ENCODE data around the gene GRB2. TPM values are rescaled to one million over a fixed set of nuclear protein-coding genes. Genes with fewer than 3 reads are reported as not detected.
"Not testable (repeated sequence)": the region's sequence is repeated elsewhere in the genome, so short reads cannot be mapped to it uniquely, and the experiment has no call there.

Gene GRB2
- total and polyA plus RNA-seq, 10 of the 15 experiments (the other 5 are each of a cell fraction or from before 2014, with no cell fraction given), result 113 to 268 (median 158) TPM

GRCh38 chr17:75447951-75448856 is 42.7 kb upstream of the GRB2 start:
- no peaks in the 10 kb centered on the region for H4K20me1 ChIP-seq (ENCODE audit: control insufficient read depth, insufficient read depth)
- H3K4me2 ChIP-seq (ENCODE audit: control insufficient read depth, insufficient read depth), result no peak overlapping the region
- no TSS peak for BruUV-seq (replicated peaks)
- no peaks in the 10 kb centered on the region for H3K27me3 ChIP-seq (replicated peaks in 1 of 2; ENCODE audit: control insufficient read depth in 2 of 2, insufficient read depth in 2 of 2, low read length in 1 of 2)
- ATAC-seq (no peak), FAIRE-seq (no peak), DNase-seq (ENCODE audit: low read depth, low spot score) (no peak)
- H3K27ac ChIP-seq (ENCODE audit: control insufficient read depth, insufficient read depth), result no peak overlapping the region
- RAD21 ChIA-PET (ENCODE audit: unreplicated experiment), result no interaction called here
- no peaks in the 10 kb centered on the region for H3K79me2 ChIP-seq (ENCODE audit: control insufficient read depth, insufficient read depth, low read length)
- H3K4me1 ChIP-seq (ENCODE audit: control insufficient read depth, insufficient read depth, low read length), result no peaks in the 10 kb centered on the region; the same call in 1 of the 2 replicates
- intact Hi-C loops (cut with micrococcal nuclease; ENCODE audit: unreplicated experiment) (no loop called here), in situ Hi-C loops (cut with MboI) (no loop called here)
- SMC1A ChIA-PET (ENCODE audit: uncharacterized antibody, unreplicated experiment), result interaction anchor here (0.7 to 1.4 kb wide), 4 partner anchors 21 to 43 kb away, joined by 3 to 4 read pairs (median 3); partner anchors contain the start of gene GRB2
- H3K4me3 ChIP-seq, result no peak overlapping the region
- WGBS (ENCODE audit: insufficient coverage, insufficient replicate concordance, low lambda C conversion rate, missing lambda C conversion rate), result 56% methylated on average over 17 of the region's 17 CpGs
- no peak overlapping the region for H3K9ac ChIP-seq (ENCODE audit: control insufficient read depth, insufficient read depth, low read length)
- no peak overlapping the region for H2AFZ ChIP-seq (ENCODE audit: control insufficient read depth, low read depth, low read length)
- TF ChIP-seq, protein P1, sequence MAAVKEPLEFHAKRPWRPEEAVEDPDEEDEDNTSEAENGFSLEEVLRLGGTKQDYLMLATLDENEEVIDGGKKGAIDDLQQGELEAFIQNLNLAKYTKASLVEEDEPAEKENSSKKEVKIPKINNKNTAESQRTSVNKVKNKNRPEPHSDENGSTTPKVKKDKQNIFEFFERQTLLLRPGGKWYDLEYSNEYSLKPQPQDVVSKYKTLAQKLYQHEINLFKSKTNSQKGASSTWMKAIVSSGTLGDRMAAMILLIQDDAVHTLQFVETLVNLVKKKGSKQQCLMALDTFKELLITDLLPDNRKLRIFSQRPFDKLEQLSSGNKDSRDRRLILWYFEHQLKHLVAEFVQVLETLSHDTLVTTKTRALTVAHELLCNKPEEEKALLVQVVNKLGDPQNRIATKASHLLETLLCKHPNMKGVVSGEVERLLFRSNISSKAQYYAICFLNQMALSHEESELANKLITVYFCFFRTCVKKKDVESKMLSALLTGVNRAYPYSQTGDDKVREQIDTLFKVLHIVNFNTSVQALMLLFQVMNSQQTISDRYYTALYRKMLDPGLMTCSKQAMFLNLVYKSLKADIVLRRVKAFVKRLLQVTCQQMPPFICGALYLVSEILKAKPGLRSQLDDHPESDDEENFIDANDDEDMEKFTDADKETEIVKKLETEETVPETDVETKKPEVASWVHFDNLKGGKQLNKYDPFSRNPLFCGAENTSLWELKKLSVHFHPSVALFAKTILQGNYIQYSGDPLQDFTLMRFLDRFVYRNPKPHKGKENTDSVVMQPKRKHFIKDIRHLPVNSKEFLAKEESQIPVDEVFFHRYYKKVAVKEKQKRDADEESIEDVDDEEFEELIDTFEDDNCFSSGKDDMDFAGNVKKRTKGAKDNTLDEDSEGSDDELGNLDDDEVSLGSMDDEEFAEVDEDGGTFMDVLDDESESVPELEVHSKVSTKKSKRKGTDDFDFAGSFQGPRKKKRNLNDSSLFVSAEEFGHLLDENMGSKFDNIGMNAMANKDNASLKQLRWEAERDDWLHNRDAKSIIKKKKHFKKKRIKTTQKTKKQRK (IDR thresholded peaks at IDR 0.05; ENCODE audit: low read depth, low read length), result no peak
- POLR2A ChIA-PET, result interaction anchor here (0.6 to 1.5 kb wide), 2 partner anchors 8 to 80 kb away, joined by 3 to 6 read pairs; partner anchors contain the start of gene TMEM94
- H3K36me3 ChIP-seq (ENCODE audit: control insufficient read depth in 2 of 2, insufficient read depth in 2 of 2, low read length in 1 of 2), result no peaks in the 10 kb centered on the region
- CTCF ChIA-PET, result interaction anchor here (1.3 to 1.7 kb wide), 3 partner anchors 13 to 19 kb away, joined by 3 to 4 read pairs (median 4); no protein-coding TSS in a partner anchor
- no peaks in the 10 kb centered on the region for H3K9me3 ChIP-seq (replicated peaks; ENCODE audit: control insufficient read depth, insufficient read depth, low read length)

DNA sequence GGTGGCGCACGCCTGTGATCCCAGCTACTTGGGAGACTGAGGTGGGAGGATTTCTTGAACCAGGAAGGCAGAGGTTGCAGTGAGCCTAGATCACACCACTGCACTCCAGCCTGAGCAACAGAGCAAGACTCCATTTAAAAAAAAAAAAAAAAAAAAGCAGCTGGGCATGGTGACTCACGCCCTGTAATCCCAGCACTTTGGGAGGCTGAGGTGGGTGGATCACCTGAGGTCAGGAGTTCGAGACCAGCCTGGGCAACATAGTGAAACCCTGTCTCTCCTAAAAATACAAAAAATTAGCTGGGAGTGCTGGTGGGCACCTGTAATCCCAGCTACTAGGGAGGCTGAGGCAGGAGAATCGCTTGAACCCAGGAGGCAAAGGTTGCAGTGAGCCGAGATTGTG is 40.4 kb upstream of the GRB2 start:
- H3K4me2 ChIP-seq (ENCODE audit: control insufficient read depth, insufficient read depth); H3K36me3 ChIP-seq (ENCODE audit: control insufficient read depth in 2 of 2, insufficient read depth in 2 of 2, low read length in 1 of 2); H3K4me3 ChIP-seq; DNase-seq (ENCODE audit: low read depth, low spot score); H3K9me3 ChIP-seq (replicated peaks; ENCODE audit: control insufficient read depth, insufficient read depth, low read length); H3K4me1 ChIP-seq (ENCODE audit: control insufficient read depth, insufficient read depth, low read length); H3K9ac ChIP-seq (ENCODE audit: control insufficient read depth, insufficient read depth, low read length); H3K27me3 ChIP-seq (replicated peaks in 1 of 2; ENCODE audit: control insufficient read depth in 2 of 2, insufficient read depth in 2 of 2, low read length in 1 of 2); FAIRE-seq; H3K79me2 ChIP-seq (ENCODE audit: control insufficient read depth, insufficient read depth, low read length); SMC1A ChIA-PET (ENCODE audit: uncharacterized antibody, unreplicated experiment); in situ Hi-C loops (cut with MboI); H3K27ac ChIP-seq (ENCODE audit: control insufficient read depth, insufficient read depth); BruUV-seq (replicated peaks); intact Hi-C loops (cut with micrococcal nuclease; ENCODE audit: unreplicated experiment); H4K20me1 ChIP-seq (ENCODE audit: control insufficient read depth, insufficient read depth); RAD21 ChIA-PET (ENCODE audit: unreplicated experiment); H2AFZ ChIP-seq (ENCODE audit: control insufficient read depth, low read depth, low read length); ATAC-seq; POLR2A ChIA-PET: not testable (repeated sequence)
- 28% methylated on average over 6 of the region's 6 CpGs for WGBS (ENCODE audit: insufficient coverage, insufficient replicate concordance, low lambda C conversion rate, missing lambda C conversion rate)
- CTCF ChIA-PET, result interaction anchor here (0.7 kb wide), 1 partner anchor 25 kb away, joined by 3 read pairs; no protein-coding TSS in a partner anchor

All from GM12878 (cell line).